Gastrocnemius medialis (tissue), 4 donors: ENCODE data around the gene TSPAN10.

Experiments used
- CTCF ChIP-seq, 5 experiments: fragments of 450-650 bp in 3 of 5; fragments of 200-600 bp in 2 of 5; sonication (generic) in 2 of 5; IDR thresholded peaks in 4 of 5; conservative IDR thresholded peaks in 1 of 5; 1 replicate in 4 of 5; 2 replicates in 1 of 5; pipeline ENCODE4 v1.5.1; 2016 to 2019; ENCODE audit warnings: antibody characterized with exemption in 5 of 5, mild to moderate bottlenecking in 3 of 5, moderate library complexity in 3 of 5
- POLR2A ChIP-seq, 2 donors: fragments of 450-650 bp; IDR thresholded peaks; one replicate each; pipeline ENCODE4 v1.6.1; 2017; ENCODE audit warnings: antibody characterized with exemption in 2 of 2, mild to moderate bottlenecking in 2 of 2, moderate library complexity in 2 of 2

- TF ChIP-seq POLR2A (IDR thresholded peaks at IDR 0.05) (no peak), CTCF (IDR thresholded peaks at IDR 0.05 in 4 of 5, conservative IDR thresholded peaks at IDR 0.05 in 1 of 5) (no peak)
Measured at GRCh38 chr17:81660441-81660840, 23.4 kb downstream of the TSPAN10 start.
